Measurements from ENCODE around the gene ZNF711.

ZNF711 gene

GRCh38 chrX:85243761-85244449 is at the start of gene ZNF711, which contains the start of gene SATL1:
Gene ZNF711 (plus strand): TSS chrX:85243991. CDS start chrX:85247573, 3,582 bp downstream.
Gene SATL1 (minus strand): TSS chrX:85243779. CDS start chrX:85108968, 134,811 bp downstream.
- Histone ChIP-seq H3K4me3 (replicated peaks; ENCODE audit: low read depth, low read length) (peak within 1 kb of the TSS; percentile 80), H3K27me3 (replicated peaks; ENCODE audit: control insufficient read depth, insufficient read depth, low read length) (no peaks in the 10 kb centered on the region), H3K36me3 (ENCODE audit: control insufficient read depth, insufficient read depth, low read length) (no peaks in the 10 kb centered on the region)
- TF ChIP-seq CTCF (IDR thresholded peaks at IDR 0.05; ENCODE audit: insufficient read depth, low read length, poor library complexity, severe bottlenecking): no peak
- peak; percentile 36 for DNase-seq (ENCODE audit: extremely low read depth, insufficient read length)

- DNase-seq (ENCODE audit: extremely low read depth, insufficient read length): no peak
- Histone ChIP-seq H3K27me3 (replicated peaks; ENCODE audit: control insufficient read depth, insufficient read depth, low read length) (no peaks in the 10 kb centered on the region), H3K36me3 (ENCODE audit: control insufficient read depth, insufficient read depth, low read length) (no peaks in the 10 kb centered on the region), H3K4me3 (replicated peaks; ENCODE audit: low read depth, low read length) (no peak overlapping the region)
- TF ChIP-seq CTCF (IDR thresholded peaks at IDR 0.05; ENCODE audit: insufficient read depth, low read length, poor library complexity, severe bottlenecking): no peak
These were observed 47.5 kb upstream of the ZNF711 start for GRCh38 chrX:85196319-85196718.

GRCh38 chrX:85203461-85203970 is 40.3 kb upstream of the ZNF711 start:
- no peaks in the 10 kb centered on the region for H3K36me3 ChIP-seq (ENCODE audit: control insufficient read depth, insufficient read depth, low read length)
- H3K4me3 ChIP-seq (replicated peaks; ENCODE audit: low read depth, low read length): no peak overlapping the region
- H3K27me3 ChIP-seq (replicated peaks; ENCODE audit: control insufficient read depth, insufficient read depth, low read length): no peaks in the 10 kb centered on the region
- DNase-seq (ENCODE audit: extremely low read depth, insufficient read length): no peak
- no peak for TF ChIP-seq CTCF (IDR thresholded peaks at IDR 0.05; ENCODE audit: insufficient read depth, low read length, poor library complexity, severe bottlenecking)

GRCh38 chrX:85213792-85214530 is 29.8 kb upstream of the ZNF711 start:
- Histone ChIP-seq H3K27me3 (replicated peaks; ENCODE audit: control insufficient read depth, insufficient read depth, low read length) (no peaks in the 10 kb centered on the region), H3K4me3 (replicated peaks; ENCODE audit: low read depth, low read length) (no peak overlapping the region), H3K36me3 (ENCODE audit: control insufficient read depth, insufficient read depth, low read length) (no peaks in the 10 kb centered on the region)
- TF ChIP-seq CTCF (IDR thresholded peaks at IDR 0.05; ENCODE audit: insufficient read depth, low read length, poor library complexity, severe bottlenecking): no peak
- no peak for DNase-seq (ENCODE audit: extremely low read depth, insufficient read length)

- Histone ChIP-seq H3K27me3 (replicated peaks; ENCODE audit: control insufficient read depth, insufficient read depth, low read length) (no peaks in the 10 kb centered on the region), H3K4me3 (replicated peaks; ENCODE audit: low read depth, low read length) (no peak overlapping the region), H3K36me3 (ENCODE audit: control insufficient read depth, insufficient read depth, low read length) (no peaks in the 10 kb centered on the region)
- DNase-seq (ENCODE audit: extremely low read depth, insufficient read length): no peak
- TF ChIP-seq CTCF (IDR thresholded peaks at IDR 0.05; ENCODE audit: insufficient read depth, low read length, poor library complexity, severe bottlenecking): no peak
These were observed 27.8 kb upstream of the ZNF711 start for GRCh38 chrX:85215946-85216345.

All from GM06990 (cell line).